ENCODE measurements around the gene HNMT. TPM values are rescaled to one million over a fixed set of nuclear protein-coding genes. Genes with fewer than 3 reads are reported as not detected.
A peak's percentile ranks its signal among the peaks of the same experiment; 100 is the strongest.

Gene HNMT
- total and polyA plus RNA-seq, 7 donors = 29.9 to 124 (median 59.2) TPM

DNA sequence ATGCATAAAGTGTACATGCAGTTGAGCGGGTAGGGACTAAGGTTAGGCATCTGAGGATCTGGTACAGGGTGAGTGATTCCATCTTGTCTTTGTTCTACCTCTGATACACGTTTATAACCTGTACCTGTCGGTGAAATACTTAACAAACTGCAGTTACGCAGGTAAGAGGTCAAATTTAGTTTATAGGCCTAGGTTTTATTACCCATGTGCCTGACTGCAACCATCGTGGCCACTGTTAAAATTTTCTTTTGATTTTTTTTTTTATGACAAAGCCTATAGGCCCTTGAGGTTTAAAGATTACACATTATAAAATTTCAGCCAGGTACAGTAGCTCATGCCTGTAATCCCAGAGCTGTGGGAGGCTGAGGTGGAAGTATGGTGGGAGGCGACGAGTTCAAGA lies 15.4 kb upstream of the HNMT start:
- WGBS, 2 donors = 19 to 59% methylated on average over 7 of the region's 7 CpGs
- H3K27me3 ChIP-seq = no peaks in the 10 kb centered on the region
- TF ChIP-seq, protein P1, sequence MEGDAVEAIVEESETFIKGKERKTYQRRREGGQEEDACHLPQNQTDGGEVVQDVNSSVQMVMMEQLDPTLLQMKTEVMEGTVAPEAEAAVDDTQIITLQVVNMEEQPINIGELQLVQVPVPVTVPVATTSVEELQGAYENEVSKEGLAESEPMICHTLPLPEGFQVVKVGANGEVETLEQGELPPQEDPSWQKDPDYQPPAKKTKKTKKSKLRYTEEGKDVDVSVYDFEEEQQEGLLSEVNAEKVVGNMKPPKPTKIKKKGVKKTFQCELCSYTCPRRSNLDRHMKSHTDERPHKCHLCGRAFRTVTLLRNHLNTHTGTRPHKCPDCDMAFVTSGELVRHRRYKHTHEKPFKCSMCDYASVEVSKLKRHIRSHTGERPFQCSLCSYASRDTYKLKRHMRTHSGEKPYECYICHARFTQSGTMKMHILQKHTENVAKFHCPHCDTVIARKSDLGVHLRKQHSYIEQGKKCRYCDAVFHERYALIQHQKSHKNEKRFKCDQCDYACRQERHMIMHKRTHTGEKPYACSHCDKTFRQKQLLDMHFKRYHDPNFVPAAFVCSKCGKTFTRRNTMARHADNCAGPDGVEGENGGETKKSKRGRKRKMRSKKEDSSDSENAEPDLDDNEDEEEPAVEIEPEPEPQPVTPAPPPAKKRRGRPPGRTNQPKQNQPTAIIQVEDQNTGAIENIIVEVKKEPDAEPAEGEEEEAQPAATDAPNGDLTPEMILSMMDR (IDR thresholded peaks at IDR 0.05) = no peak
- TF ChIP-seq EP300 (IDR thresholded peaks at IDR 0.05) (no peak), POLR2A (IDR thresholded peaks at IDR 0.05) (no peak), POLR2AphosphoS5 (IDR thresholded peaks at IDR 0.05) (no peak)
- peaks cover 0 to 6% (median 1%) of the 10 kb centered on the region in 4 donors for H3K4me1 ChIP-seq
- no peak for DNase-seq
- no peaks in the 10 kb centered on the region for H3K36me3 ChIP-seq
- no peak overlapping the region for H3K27ac ChIP-seq
- H3K9me3 ChIP-seq = no peaks in the 10 kb centered on the region
- intact Hi-C loops (cut with DNase I) = loop anchor here (2.0 to 10.0 kb wide), 2 partner anchors 136 to 838 kb away; no protein-coding TSS in a partner anchor
- H3K4me3 ChIP-seq = no peak overlapping the region

DNA sequence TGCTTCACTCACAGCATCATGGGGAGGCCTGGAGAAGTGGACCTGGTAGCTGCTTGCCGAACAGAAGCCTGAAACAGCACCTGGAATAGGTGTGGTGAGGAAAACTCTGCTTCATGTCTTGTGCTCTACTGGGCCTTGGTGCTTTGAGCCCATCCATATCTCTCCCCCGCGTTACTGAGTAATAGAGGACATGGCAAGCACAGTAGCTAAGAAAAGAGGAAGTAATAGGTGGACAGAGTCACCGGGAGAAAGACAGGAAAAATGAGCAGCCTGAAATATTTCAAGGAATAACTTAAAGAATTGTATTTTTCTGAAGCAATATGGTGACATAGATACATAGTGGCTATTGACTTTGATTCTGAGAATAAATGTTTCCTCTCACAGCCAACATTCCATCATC lies 14.0 kb upstream of the HNMT start:
- peaks cover 0 to 6% (median 1%) of the 10 kb centered on the region in 4 donors for H3K4me1 ChIP-seq
- intact Hi-C loops (cut with DNase I) = no loop called here
- no peaks in the 10 kb centered on the region for H3K27me3 ChIP-seq
- H3K36me3 ChIP-seq = no peaks in the 10 kb centered on the region
- 78 to 86% methylated on average over 4 of the region's 4 CpGs for WGBS, 2 donors
- H3K9me3 ChIP-seq = no peaks in the 10 kb centered on the region
- DNase-seq = no peak
- H3K4me3 ChIP-seq = no peak overlapping the region
- H3K27ac ChIP-seq = no peak overlapping the region
- TF ChIP-seq POLR2A (IDR thresholded peaks at IDR 0.05) (no peak), POLR2AphosphoS5 (IDR thresholded peaks at IDR 0.05) (no peak), EP300 (IDR thresholded peaks at IDR 0.05) (no peak)
- TF ChIP-seq, protein P1 (IDR thresholded peaks at IDR 0.05) = no peak

DNA sequence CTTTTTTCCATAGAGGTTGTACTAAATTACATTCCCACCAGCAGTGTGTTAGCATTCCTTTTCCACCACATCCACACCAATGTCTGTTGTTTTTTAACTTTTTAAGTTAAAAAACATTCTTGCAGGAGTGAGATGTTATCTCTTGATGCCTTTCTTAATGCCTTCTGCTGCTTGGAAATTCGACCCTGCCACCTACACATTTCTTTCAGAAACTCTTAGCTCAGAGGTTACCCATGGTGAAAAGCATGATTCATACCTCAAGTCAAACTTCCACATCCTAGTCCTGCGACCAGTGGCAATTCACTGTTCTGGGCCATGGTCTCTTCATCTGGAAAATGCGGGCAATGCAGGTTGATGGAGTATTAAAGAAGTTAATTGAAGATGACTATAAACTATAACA lies 12.7 kb upstream of the HNMT start:
- intact Hi-C loops (cut with DNase I) = no loop called here
- Histone ChIP-seq H3K9me3 (no peaks in the 10 kb centered on the region), H3K36me3 (no peaks in the 10 kb centered on the region), H3K27me3 (no peaks in the 10 kb centered on the region), H3K27ac (no peak overlapping the region), H3K4me1 (peaks cover 0 to 6% (median 1%) of the 10 kb centered on the region in 4 donors), H3K4me3 (no peak overlapping the region)
- no peak for DNase-seq
- WGBS, 2 donors = 82 to 84% methylated on average over 3 of the region's 3 CpGs
- TF ChIP-seq EP300 (IDR thresholded peaks at IDR 0.05) (no peak), POLR2A (IDR thresholded peaks at IDR 0.05) (no peak), POLR2AphosphoS5 (IDR thresholded peaks at IDR 0.05) (no peak)
- TF ChIP-seq, protein P1 (IDR thresholded peaks at IDR 0.05) = no peak

DNA sequence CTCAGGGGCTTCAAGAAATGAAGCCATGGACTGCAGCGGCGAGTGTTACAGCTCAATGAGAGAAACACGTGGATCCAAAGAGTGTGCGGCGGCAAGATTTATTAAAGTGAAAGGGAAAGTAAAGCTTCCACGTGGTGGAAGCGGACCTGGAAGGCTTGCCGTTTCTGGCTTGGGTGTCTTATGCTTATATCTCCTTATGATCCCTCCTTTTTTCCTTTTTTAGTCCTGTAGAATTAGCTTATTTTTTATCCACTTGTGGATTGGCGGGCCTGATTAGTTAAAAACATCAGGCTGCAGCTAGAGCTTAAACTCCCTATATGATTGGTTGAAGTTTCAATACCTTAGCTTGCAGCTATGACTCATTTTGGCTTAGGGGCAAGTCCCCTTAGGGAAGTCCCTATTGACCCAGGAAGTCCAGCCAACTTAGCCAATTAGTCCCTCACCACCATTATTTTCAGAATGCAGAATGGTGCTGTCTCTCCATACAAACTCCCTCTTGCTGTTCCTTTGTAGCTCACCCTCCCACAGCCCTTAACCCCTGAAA lies 11.6 kb upstream of the HNMT start:
- Histone ChIP-seq H3K9me3 (no peaks in the 10 kb centered on the region), H3K27ac (peak overlapping the region in 2 of 4 donors; percentile 30 to 34), H3K4me3 (peak overlapping the region in 2 of 4 donors; percentile 31 to 38), H3K4me1 (peaks cover 0 to 6% (median 1%) of the 10 kb centered on the region in 4 donors), H3K36me3 (no peaks in the 10 kb centered on the region), H3K27me3 (no peaks in the 10 kb centered on the region)
- TF ChIP-seq EP300 (IDR thresholded peaks at IDR 0.05) (no peak), POLR2AphosphoS5 (IDR thresholded peaks at IDR 0.05) (no peak), POLR2A (IDR thresholded peaks at IDR 0.05) (no peak)
- TF ChIP-seq, protein P1 (IDR thresholded peaks at IDR 0.05) = no peak
- no peak for DNase-seq
- WGBS, 2 donors = 66 to 92% methylated on average over 9 of the region's 9 CpGs
- intact Hi-C loops (cut with DNase I) = no loop called here

DNA sequence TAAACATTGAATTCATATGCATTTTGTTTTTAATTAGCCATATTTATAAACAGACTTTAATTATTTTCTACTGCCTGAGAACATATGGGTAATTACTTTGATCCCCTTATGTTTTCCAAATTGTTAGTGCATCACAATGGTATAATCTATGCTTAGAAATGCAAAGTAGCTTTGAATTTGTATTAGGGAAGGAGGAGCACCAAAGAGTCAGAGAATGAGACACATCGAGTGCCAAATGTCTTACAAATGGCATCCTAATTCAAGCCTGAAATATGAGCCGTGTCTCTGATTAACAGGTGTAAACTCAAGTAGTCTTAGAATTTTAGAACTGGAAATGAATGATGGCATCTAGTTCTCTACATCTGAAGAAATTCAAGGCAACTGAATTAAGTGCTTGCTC lies 8.7 kb upstream of the HNMT start:
- H3K4me3 ChIP-seq = no peak overlapping the region
- H3K27ac ChIP-seq = no peak overlapping the region
- WGBS, 2 donors = 92 to 98% methylated on average over 2 of the region's 2 CpGs
- H3K36me3 ChIP-seq = no peaks in the 10 kb centered on the region
- H3K27me3 ChIP-seq = no peaks in the 10 kb centered on the region
- H3K9me3 ChIP-seq = no peaks in the 10 kb centered on the region
- no peak for DNase-seq
- TF ChIP-seq POLR2AphosphoS5 (IDR thresholded peaks at IDR 0.05) (no peak), EP300 (IDR thresholded peaks at IDR 0.05) (no peak), POLR2A (IDR thresholded peaks at IDR 0.05) (no peak)
- TF ChIP-seq, protein P1 (IDR thresholded peaks at IDR 0.05) = no peak
- intact Hi-C loops (cut with DNase I) = no loop called here
- H3K4me1 ChIP-seq = peaks cover 0 to 6% (median 1%) of the 10 kb centered on the region in 4 donors
